ENCODE data around the gene GSE1. TPM values are rescaled to one million over a fixed set of nuclear protein-coding genes. Genes with fewer than 3 reads are reported as not detected.

GSE1 gene
- total and polyA plus RNA-seq, 2 of the 13 experiments (the other 11 are each of a cell fraction or from before 2014, with no cell fraction given) = 16.1 to 31.2 TPM

- TF ChIP-seq XRCC5 (optimal IDR thresholded peaks at IDR 0.05; ENCODE audit: low read length) (peak; percentile 97), ELF3 (CRISPR knock-in tag; IDR thresholded peaks at IDR 0.05) (peak; percentile 79), CEBPG (CRISPR knock-in tag; IDR thresholded peaks at IDR 0.05) (peak; percentile 33; the same call in 1 of the 2 replicates), DR1 (CRISPR knock-in tag; IDR thresholded peaks at IDR 0.05) (no peak), PHB2 (IDR thresholded peaks at IDR 0.05; ENCODE audit: partially characterized antibody) (no peak), CBX2 (IDR thresholded peaks at IDR 0.05; ENCODE audit: low read depth, low read length) (no peak), CBX2 (CRISPR knock-in tag; IDR thresholded peaks at IDR 0.05; ENCODE audit: low read depth) (no peak), SMAD9 (CRISPR knock-in tag; IDR thresholded peaks at IDR 0.05) (peak; percentile 32; the same call in 1 of the 2 replicates), CREBL2 (CRISPR knock-in tag; IDR thresholded peaks at IDR 0.05; ENCODE audit: borderline replicate concordance) (0 out of 2 replicates have a peak, but pooled peaks have one; percentile 75), SAP130 (CRISPR knock-in tag; IDR thresholded peaks at IDR 0.05; ENCODE audit: low read depth) (peak; percentile 87), HMGXB4 (CRISPR knock-in tag; IDR thresholded peaks at IDR 0.05; ENCODE audit: borderline replicate concordance in 1 of 2, low read depth in 1 of 2) (peak; percentile 94 to 95), ZNF335 (CRISPR knock-in tag; IDR thresholded peaks at IDR 0.05) (peak; percentile 77; the same call in 1 of the 2 replicates), DNMT3B (CRISPR knock-in tag; conservative IDR thresholded peaks at IDR 0.05) (0 out of 2 replicates have a peak, but pooled peaks have one; percentile 43), SOX13 (IDR thresholded peaks at IDR 0.05) (no peak), SOX13 (CRISPR knock-in tag; conservative IDR thresholded peaks at IDR 0.05 in 1 of 2, IDR thresholded peaks at IDR 0.05 in 1 of 2) (peak in 1 of 2 experiments; percentile 57; a peak in 2 of 4 replicates), MEIS2 (CRISPR knock-in tag; IDR thresholded peaks at IDR 0.05) (peak; percentile 87), ZNF598 (CRISPR knock-in tag; IDR thresholded peaks at IDR 0.05; ENCODE audit: borderline replicate concordance) (peak; percentile 89; the same call in 1 of the 2 replicates), KAT8 (CRISPR knock-in tag; IDR thresholded peaks at IDR 0.05) (peak; percentile 46; the same call in 1 of the 2 replicates), PRMT3 (CRISPR knock-in tag; IDR thresholded peaks at IDR 0.05; ENCODE audit: borderline replicate concordance, low read depth) (0 out of 2 replicates have a peak, but pooled peaks have one; percentile 51)
- TF ChIP-seq, protein P1, sequence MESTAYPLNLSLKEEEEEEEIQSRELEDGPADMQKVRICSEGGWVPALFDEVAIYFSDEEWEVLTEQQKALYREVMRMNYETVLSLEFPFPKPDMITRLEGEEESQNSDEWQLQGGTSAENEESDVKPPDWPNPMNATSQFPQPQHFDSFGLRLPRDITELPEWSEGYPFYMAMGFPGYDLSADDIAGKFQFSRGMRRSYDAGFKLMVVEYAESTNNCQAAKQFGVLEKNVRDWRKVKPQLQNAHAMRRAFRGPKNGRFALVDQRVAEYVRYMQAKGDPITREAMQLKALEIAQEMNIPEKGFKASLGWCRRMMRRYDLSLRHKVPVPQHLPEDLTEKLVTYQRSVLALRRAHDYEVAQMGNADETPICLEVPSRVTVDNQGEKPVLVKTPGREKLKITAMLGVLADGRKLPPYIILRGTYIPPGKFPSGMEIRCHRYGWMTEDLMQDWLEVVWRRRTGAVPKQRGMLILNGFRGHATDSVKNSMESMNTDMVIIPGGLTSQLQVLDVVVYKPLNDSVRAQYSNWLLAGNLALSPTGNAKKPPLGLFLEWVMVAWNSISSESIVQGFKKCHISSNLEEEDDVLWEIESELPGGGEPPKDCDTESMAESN (CRISPR knock-in tag; conservative IDR thresholded peaks at IDR 0.05) = 0 out of 2 replicates have a peak, but pooled peaks have one; percentile 24
- TF ChIP-seq, protein P2, sequence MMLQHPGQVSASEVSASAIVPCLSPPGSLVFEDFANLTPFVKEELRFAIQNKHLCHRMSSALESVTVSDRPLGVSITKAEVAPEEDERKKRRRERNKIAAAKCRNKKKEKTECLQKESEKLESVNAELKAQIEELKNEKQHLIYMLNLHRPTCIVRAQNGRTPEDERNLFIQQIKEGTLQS (CRISPR knock-in tag; IDR thresholded peaks at IDR 0.05) = peak; percentile 62; the same call in 1 of the 2 replicates
- TF ChIP-seq, protein P3, sequence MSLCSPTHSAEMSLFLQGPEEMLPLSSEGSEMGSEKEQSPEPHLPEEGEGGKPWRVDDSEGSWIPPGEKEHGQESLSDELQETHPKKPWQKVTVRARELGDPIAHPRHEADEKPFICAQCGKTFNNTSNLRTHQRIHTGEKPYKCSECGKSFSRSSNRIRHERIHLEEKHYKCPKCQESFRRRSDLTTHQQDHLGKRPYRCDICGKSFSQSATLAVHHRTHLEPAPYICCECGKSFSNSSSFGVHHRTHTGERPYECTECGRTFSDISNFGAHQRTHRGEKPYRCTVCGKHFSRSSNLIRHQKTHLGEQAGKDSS (CRISPR knock-in tag; IDR thresholded peaks at IDR 0.05; ENCODE audit: borderline replicate concordance, low read depth) = peak; percentile 50; the same call in 1 of the 2 replicates
- TF ChIP-seq, protein P4, sequence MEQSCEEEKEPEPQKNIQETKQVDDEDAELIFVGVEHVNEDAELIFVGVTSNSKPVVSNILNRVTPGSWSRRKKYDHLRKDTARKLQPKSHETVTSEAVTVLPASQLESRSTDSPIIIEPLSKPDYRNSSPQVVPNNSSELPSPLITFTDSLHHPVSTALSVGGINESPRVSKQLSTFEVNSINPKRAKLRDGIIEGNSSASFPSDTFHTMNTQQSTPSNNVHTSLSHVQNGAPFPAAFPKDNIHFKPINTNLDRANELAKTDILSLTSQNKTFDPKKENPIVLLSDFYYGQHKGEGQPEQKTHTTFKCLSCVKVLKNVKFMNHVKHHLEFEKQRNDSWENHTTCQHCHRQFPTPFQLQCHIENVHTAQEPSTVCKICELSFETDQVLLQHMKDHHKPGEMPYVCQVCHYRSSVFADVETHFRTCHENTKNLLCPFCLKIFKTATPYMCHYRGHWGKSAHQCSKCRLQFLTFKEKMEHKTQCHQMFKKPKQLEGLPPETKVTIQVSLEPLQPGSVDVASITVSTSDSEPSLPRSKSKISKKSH (CRISPR knock-in tag; IDR thresholded peaks at IDR 0.05; ENCODE audit: borderline replicate concordance) = peak; percentile 63; the same call in 1 of the 2 replicates
Observed at GRCh38 chr16:85610446-85611193, 2.5 kb upstream of the GSE1 start (continued).
